Femur (tissue), 1 donor: ENCODE results near the gene KRT3.

ENCODE experiments used
- DNase-seq: peaks from one replicate; pipeline ENCODE4 v3.0.0-alpha.2; 2017

The KRT3 gene

GRCh38 chr12:52795694-52796428 lies at the start of gene KRT3:
TSS of gene KRT3 (minus strand) at chr12:52796117. CDS start at chr12:52796042, 75 bp downstream.
- no peak for DNase-seq

- no peak for DNase-seq
Observed at GRCh38 chr12:52844386-52844785, 48.5 kb upstream of the KRT3 start.

- DNase-seq: no peak
Observed at GRCh38 chr12:52839436-52840105, 43.7 kb upstream of the KRT3 start.

GRCh38 chr12:52838609-52839435 lies 42.9 kb upstream of the KRT3 start:
- no peak for DNase-seq

GRCh38 chr12:52837781-52838608 lies 42.1 kb upstream of the KRT3 start:
- no peak for DNase-seq

- no peak for DNase-seq
Observed at GRCh38 chr12:52837413-52837741, 41.5 kb upstream of the KRT3 start.

GRCh38 chr12:52836491-52837412 lies 40.8 kb upstream of the KRT3 start:
- no peak for DNase-seq

GRCh38 chr12:52836042-52836466 lies 40.1 kb upstream of the KRT3 start:
- no peak for DNase-seq

- no peak for DNase-seq
Observed at GRCh38 chr12:52835271-52836041, 39.5 kb upstream of the KRT3 start.

GRCh38 chr12:52834727-52835001 lies 38.7 kb upstream of the KRT3 start:
- no peak for DNase-seq

- DNase-seq: no peak
Observed at GRCh38 chr12:52833922-52834726, 38.2 kb upstream of the KRT3 start, which contains the start of gene KRT79. TSS of gene KRT79 (minus strand) at chr12:52834311. CDS start at chr12:52834260, 51 bp downstream.

- DNase-seq: no peak
Observed at GRCh38 chr12:52832985-52833905, 37.3 kb upstream of the KRT3 start.

GRCh38 chr12:52832451-52832850 lies 36.5 kb upstream of the KRT3 start:
- DNase-seq: no peak

GRCh38 chr12:52831251-52831650 lies 35.3 kb upstream of the KRT3 start:
- DNase-seq: no peak

- DNase-seq: no peak
Observed at GRCh38 chr12:52829986-52830770, 34.3 kb upstream of the KRT3 start.

GRCh38 chr12:52828591-52829021 lies 32.7 kb upstream of the KRT3 start:
- no peak for DNase-seq

- DNase-seq: no peak
Observed at GRCh38 chr12:52828156-52828555, 32.2 kb upstream of the KRT3 start.

- no peak for DNase-seq
Observed at GRCh38 chr12:52827499-52828090, 31.7 kb upstream of the KRT3 start.
